Naive B cell (primary cell): ENCODE data around the gene RGS12. TPM values are rescaled to one million over a fixed set of nuclear protein-coding genes. Genes with fewer than 3 reads are reported as not detected.

Experiments used
- ATAC-seq, 2 donors: fragments of 150-1000 bp; cut with Tn5 transposase; 2 replicates each; pipeline ENCODE4 v1.10.0; 2021; ENCODE audit warnings: low read depth in 2 of 2, mild to moderate bottlenecking in 2 of 2, moderate library complexity in 2 of 2
- DNase-seq: peaks from one replicate; pipeline ENCODE4 v3.0.0; 2022
- H3K27ac Mint-ChIP-seq, 6 donors: one replicate each; pipeline ENCODE4 v1.8.0; 2020 to 2022; ENCODE audit warnings: mild to moderate bottlenecking in 6 of 6, mixed read lengths in 6 of 6, moderate library complexity in 5 of 6, inconsistent platforms in 2 of 6
- H3K27me3 Mint-ChIP-seq, 3 donors: one replicate each; pipeline ENCODE4 v1.8.0; 2021 to 2022; ENCODE audit warnings: mixed read lengths in 3 of 3, mild to moderate bottlenecking in 1 of 3
- H3K36me3 Mint-ChIP-seq, 2 donors: one replicate each; pipeline ENCODE4 v1.8.0; 2020 to 2022; ENCODE audit warnings: mixed read lengths in 2 of 2, inconsistent platforms in 1 of 2, mild to moderate bottlenecking in 1 of 2
- H3K4me1 Mint-ChIP-seq, 3 donors: one replicate each; pipeline ENCODE4 v1.8.0; 2020 to 2022; ENCODE audit warnings: mixed read lengths in 3 of 3, inconsistent platforms in 1 of 3, mild to moderate bottlenecking in 1 of 3, moderate library complexity in 1 of 3
- H3K4me3 Mint-ChIP-seq, 8 donors: one replicate each; pipeline ENCODE4 v1.8.0; 2020 to 2022; ENCODE audit warnings: mild to moderate bottlenecking in 8 of 8, mixed read lengths in 8 of 8, moderate library complexity in 8 of 8, inconsistent platforms in 2 of 8
- H3K9me3 Mint-ChIP-seq, 7 donors: one replicate each; pipeline ENCODE4 v1.8.0; 2020 to 2022; ENCODE audit warnings: mixed read lengths in 7 of 7, mild to moderate bottlenecking in 5 of 7, inconsistent platforms in 2 of 7, moderate library complexity in 1 of 7
- polyA plus RNA-seq, 6 donors: library from polyadenylated mRNA; unstranded; fragments of 300-500 nt; fragmentation: Illumina TruSeq; gene quantifications; one replicate each; pipeline ENCODE4 v1.2.3, GENCODE V29; 2021; ENCODE audit warnings: low read depth in 6 of 6

The RGS12 gene
- polyA plus RNA-seq, 6 donors from 2014 or later: 0.36 to 6.8 (median 2.5) TPM

- Mint-ChIP-seq H3K4me1 (peaks cover 0 to 3% (median 0%) of the 10 kb centered on the region in 3 donors), H3K4me3 (no peak overlapping the region), H3K36me3 (peaks cover 4 to 15% of the 10 kb centered on the region in 2 donors), H3K9me3 (peaks cover 4 to 28% (median 15%) of the 10 kb centered on the region in 7 donors), H3K27me3 (peaks cover 0 to 39% (median 11%) of the 10 kb centered on the region in 3 donors), H3K27ac (no peak overlapping the region)
- ATAC-seq (no peak), DNase-seq (no peak)
Measured at GRCh38 chr4:3280466-3280865, 12.4 kb upstream of the RGS12 start.

GRCh38 chr4:3283483-3283882 lies 9.3 kb upstream of the RGS12 start:
- DNase-seq: no peak
- Mint-ChIP-seq H3K27ac (no peak overlapping the region), H3K9me3 (peaks cover 4 to 24% (median 13%) of the 10 kb centered on the region in 7 donors), H3K27me3 (peaks cover 0 to 39% (median 11%) of the 10 kb centered on the region in 3 donors), H3K36me3 (peaks cover 4 to 8% of the 10 kb centered on the region in 2 donors), H3K4me3 (peak overlapping the region in 1 of 8 donors; percentile 18), H3K4me1 (peaks cover 7 to 16% (median 14%) of the 10 kb centered on the region in 3 donors)
- no peak for ATAC-seq

GRCh38 chr4:3283916-3284315 lies 8.9 kb upstream of the RGS12 start:
- no peak for ATAC-seq
- Mint-ChIP-seq H3K4me3 (no peak overlapping the region), H3K4me1 (peaks cover 7 to 16% (median 14%) of the 10 kb centered on the region in 3 donors), H3K27ac (peak overlapping the region in 1 of 6 donors; percentile 38), H3K27me3 (peaks cover 0 to 38% (median 11%) of the 10 kb centered on the region in 3 donors), H3K9me3 (peaks cover 4 to 19% (median 13%) of the 10 kb centered on the region in 7 donors), H3K36me3 (peaks cover 2 to 8% of the 10 kb centered on the region in 2 donors)
- DNase-seq: no peak

GRCh38 chr4:3284734-3285557 lies 7.9 kb upstream of the RGS12 start:
- Mint-ChIP-seq H3K27me3 (peaks cover 5 to 33% (median 15%) of the 10 kb centered on the region in 3 donors), H3K27ac (no peak overlapping the region), H3K9me3 (peaks cover 4 to 17% (median 10%) of the 10 kb centered on the region in 7 donors), H3K4me1 (peaks cover 7 to 16% (median 14%) of the 10 kb centered on the region in 3 donors), H3K4me3 (peak overlapping the region in 6 of 8 donors; percentile 20 to 43 (median 26)), H3K36me3 (peaks cover 0 to 8% of the 10 kb centered on the region in 2 donors)
- DNase-seq (no peak), ATAC-seq (no peak)

GRCh38 chr4:3285558-3286334 lies 7.1 kb upstream of the RGS12 start:
- Mint-ChIP-seq H3K9me3 (peaks cover 4 to 14% (median 7%) of the 10 kb centered on the region in 7 donors), H3K27me3 (peaks cover 11 to 33% (median 22%) of the 10 kb centered on the region in 3 donors), H3K4me3 (peak overlapping the region; percentile 26 to 86 (median 62)), H3K4me1 (peaks cover 7 to 16% (median 14%) of the 10 kb centered on the region in 3 donors), H3K27ac (peak overlapping the region in 3 of 6 donors; percentile 36 to 89 (median 44)), H3K36me3 (peaks cover 0 to 8% of the 10 kb centered on the region in 2 donors)
- peak; percentile 15 to 31 for ATAC-seq
- DNase-seq: no peak

GRCh38 chr4:3286335-3287175 lies 6.3 kb upstream of the RGS12 start:
- Mint-ChIP-seq H3K9me3 (peaks cover 4 to 11% (median 4%) of the 10 kb centered on the region in 7 donors), H3K36me3 (peaks cover 0 to 7% of the 10 kb centered on the region in 2 donors), H3K27me3 (peaks cover 11 to 33% (median 22%) of the 10 kb centered on the region in 3 donors), H3K4me1 (peaks cover 9 to 19% (median 16%) of the 10 kb centered on the region in 3 donors), H3K27ac (peak overlapping the region in 3 of 6 donors; percentile 9 to 89 (median 36)), H3K4me3 (peak overlapping the region; percentile 26 to 86 (median 62))
- DNase-seq: peak; percentile 73
- peak; percentile 99 to 100 for ATAC-seq

- Mint-ChIP-seq H3K36me3 (peaks cover 0 to 8% of the 10 kb centered on the region in 2 donors), H3K27ac (peak overlapping the region in 1 of 6 donors; percentile 47), H3K4me3 (peak overlapping the region in 1 of 8 donors; percentile 37), H3K9me3 (peaks cover 0 to 5% (median 0%) of the 10 kb centered on the region in 7 donors), H3K4me1 (peaks cover 14 to 23% (median 22%) of the 10 kb centered on the region in 3 donors), H3K27me3 (peaks cover 11 to 34% (median 22%) of the 10 kb centered on the region in 3 donors)
- ATAC-seq (no peak), DNase-seq (no peak)
Measured at GRCh38 chr4:3287271-3287971, 5.4 kb upstream of the RGS12 start.

GRCh38 chr4:3287972-3288570 lies 4.8 kb upstream of the RGS12 start:
- Mint-ChIP-seq H3K9me3 (peaks cover 0 to 1% (median 0%) of the 10 kb centered on the region in 7 donors), H3K4me3 (no peak overlapping the region), H3K36me3 (peaks cover 0 to 8% of the 10 kb centered on the region in 2 donors), H3K27me3 (peaks cover 11 to 30% (median 18%) of the 10 kb centered on the region in 3 donors), H3K27ac (no peak overlapping the region), H3K4me1 (peaks cover 14 to 23% (median 22%) of the 10 kb centered on the region in 3 donors)
- DNase-seq: no peak
- ATAC-seq: no peak

- DNase-seq (no peak), ATAC-seq (no peak)
- H3K9me3 Mint-ChIP-seq: peaks cover 0 to 1% (median 0%) of the 10 kb centered on the region in 7 donors
- H3K4me1 Mint-ChIP-seq: peaks cover 18 to 26% (median 26%) of the 10 kb centered on the region in 3 donors
- H3K27me3 Mint-ChIP-seq: peaks cover 11 to 25% (median 12%) of the 10 kb centered on the region in 3 donors
- peaks cover 0 to 8% of the 10 kb centered on the region in 2 donors for H3K36me3 Mint-ChIP-seq
- H3K27ac Mint-ChIP-seq: no peak overlapping the region
- H3K4me3 Mint-ChIP-seq: no peak overlapping the region
Measured at GRCh38 chr4:3288571-3289094, 4.2 kb upstream of the RGS12 start.

- Mint-ChIP-seq H3K4me3 (peak overlapping the region in 5 of 8 donors; percentile 3 to 63 (median 50)), H3K27me3 (peaks cover 11 to 21% (median 11%) of the 10 kb centered on the region in 3 donors), H3K27ac (no peak overlapping the region), H3K9me3 (peaks cover 0 to 1% (median 0%) of the 10 kb centered on the region in 7 donors), H3K36me3 (peaks cover 0 to 8% of the 10 kb centered on the region in 2 donors), H3K4me1 (peaks cover 26 to 32% (median 28%) of the 10 kb centered on the region in 3 donors)
- ATAC-seq (no peak), DNase-seq (no peak)
Measured at GRCh38 chr4:3290476-3290875, 2.3 kb upstream of the RGS12 start.

- H3K27ac Mint-ChIP-seq: no peak overlapping the region
- H3K4me3 Mint-ChIP-seq: peak overlapping the region in 5 of 8 donors; percentile 3 to 62 (median 45)
- DNase-seq (no peak), ATAC-seq (no peak)
- H3K9me3 Mint-ChIP-seq: peaks cover 0 to 1% (median 0%) of the 10 kb centered on the region in 7 donors
- peaks cover 25 to 29% (median 26%) of the 10 kb centered on the region in 3 donors for H3K4me1 Mint-ChIP-seq
- H3K36me3 Mint-ChIP-seq: peaks cover 0 to 8% of the 10 kb centered on the region in 2 donors
- peaks cover 11 to 21% (median 11%) of the 10 kb centered on the region in 3 donors for H3K27me3 Mint-ChIP-seq
Measured at GRCh38 chr4:3290889-3291321, 1.9 kb upstream of the RGS12 start.
